ENCODE results near the gene TAPT1.

DNA sequence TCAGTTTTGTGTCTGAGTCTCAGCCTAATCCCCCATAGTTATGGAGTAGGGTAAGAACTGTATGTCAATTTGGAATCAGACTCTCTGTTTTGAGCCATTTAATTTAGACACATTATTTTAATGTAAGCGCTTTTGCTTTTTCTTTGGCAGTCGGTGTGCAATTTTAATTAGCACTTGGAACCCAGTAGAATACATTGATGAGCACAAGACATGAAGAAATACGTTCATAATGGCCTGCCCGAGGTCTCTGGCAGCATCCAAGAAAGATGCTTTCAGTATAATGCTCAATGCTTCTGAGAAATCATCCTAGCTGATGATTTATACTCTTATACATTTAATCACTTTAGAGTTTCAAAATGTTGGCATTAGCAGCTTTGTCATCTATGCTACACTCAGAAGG, 8.9 kb upstream of the TAPT1 start:
- TF ChIP-seq, protein P1, sequence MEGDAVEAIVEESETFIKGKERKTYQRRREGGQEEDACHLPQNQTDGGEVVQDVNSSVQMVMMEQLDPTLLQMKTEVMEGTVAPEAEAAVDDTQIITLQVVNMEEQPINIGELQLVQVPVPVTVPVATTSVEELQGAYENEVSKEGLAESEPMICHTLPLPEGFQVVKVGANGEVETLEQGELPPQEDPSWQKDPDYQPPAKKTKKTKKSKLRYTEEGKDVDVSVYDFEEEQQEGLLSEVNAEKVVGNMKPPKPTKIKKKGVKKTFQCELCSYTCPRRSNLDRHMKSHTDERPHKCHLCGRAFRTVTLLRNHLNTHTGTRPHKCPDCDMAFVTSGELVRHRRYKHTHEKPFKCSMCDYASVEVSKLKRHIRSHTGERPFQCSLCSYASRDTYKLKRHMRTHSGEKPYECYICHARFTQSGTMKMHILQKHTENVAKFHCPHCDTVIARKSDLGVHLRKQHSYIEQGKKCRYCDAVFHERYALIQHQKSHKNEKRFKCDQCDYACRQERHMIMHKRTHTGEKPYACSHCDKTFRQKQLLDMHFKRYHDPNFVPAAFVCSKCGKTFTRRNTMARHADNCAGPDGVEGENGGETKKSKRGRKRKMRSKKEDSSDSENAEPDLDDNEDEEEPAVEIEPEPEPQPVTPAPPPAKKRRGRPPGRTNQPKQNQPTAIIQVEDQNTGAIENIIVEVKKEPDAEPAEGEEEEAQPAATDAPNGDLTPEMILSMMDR (IDR thresholded peaks at IDR 0.05), result no peak
- TF ChIP-seq ZFX (IDR thresholded peaks at IDR 0.05; ENCODE audit: borderline replicate concordance), result no peak
